KMS-11 (cell line): Measurements from ENCODE around the gene ARHGAP22.

ENCODE experiments used
- H2AFZ ChIP-seq: fragments of 200-600 bp; sonication (generic); 2 replicates; pipeline ENCODE4 v1.6.1; 2016; ENCODE audit warnings: antibody characterized with exemption, mixed run types, low read depth
- H3K27ac ChIP-seq: fragments of 200-600 bp; sonication (generic); 2 replicates; pipeline ENCODE4 v1.6.1; 2016; ENCODE audit warnings: mild to moderate bottlenecking, mixed run types
- H3K27me3 ChIP-seq: fragments of 200-600 bp; sonication (generic); 2 replicates; pipeline ENCODE4 v1.6.1; 2017; ENCODE audit warnings: mild to moderate bottlenecking, low read depth, mixed run types, moderate library complexity; ENCODE audit not compliant: insufficient read depth
- H3K36me3 ChIP-seq: fragments of 200-600 bp; sonication (generic); 2 replicates; pipeline ENCODE4 v1.6.1; 2017; ENCODE audit warnings: mild to moderate bottlenecking, mixed run types; ENCODE audit not compliant: insufficient read depth
- H3K4me1 ChIP-seq: fragments of 200-600 bp; sonication (generic); 2 replicates; pipeline ENCODE4 v1.6.1; 2016; ENCODE audit warnings: mild to moderate bottlenecking, low read depth, mixed run types; ENCODE audit not compliant: poor library complexity, severe bottlenecking
- H3K4me2 ChIP-seq: fragments of 200-600 bp; sonication (generic); 2 replicates; pipeline ENCODE4 v1.7.0; 2016; ENCODE audit warnings: mild to moderate bottlenecking, mixed run types
- H3K4me3 ChIP-seq: fragments of 200-600 bp; sonication (generic); IDR thresholded peaks from 2 replicates; pipeline ENCODE4 v1.6.1; 2017; ENCODE audit warnings: low read depth, low read length, mixed read lengths; ENCODE audit not compliant: insufficient read depth
- H3K79me2 ChIP-seq: fragments of 200-600 bp; sonication (generic); 2 replicates; pipeline ENCODE4 v1.6.1; 2016; ENCODE audit warnings: low read depth, mixed run types; ENCODE audit not compliant: insufficient read depth
- H3K9ac ChIP-seq: fragments of 200-600 bp; sonication (generic); 2 replicates; pipeline ENCODE4 v1.6.1; 2016; ENCODE audit warnings: mild to moderate bottlenecking, mixed run types
- H4K20me1 ChIP-seq: fragments of 200-600 bp; sonication (generic); 2 replicates; pipeline ENCODE4 v1.6.1; 2016; ENCODE audit warnings: mild to moderate bottlenecking, mixed run types; ENCODE audit not compliant: insufficient read depth
- CTCF ChIP-seq: fragments of 200-600 bp; sonication (generic); conservative IDR thresholded peaks from 2 replicates; pipeline ENCODE4 v1.6.1; 2017; ENCODE audit warnings: low read depth, mild to moderate bottlenecking, antibody characterized with exemption, low read length, moderate library complexity, mixed read lengths

Gene ARHGAP22

GRCh38 chr10:48439581-48440041 is 165.3 kb downstream of the ARHGAP22 start:
- no peak for TF ChIP-seq CTCF
- Histone ChIP-seq H2AFZ (no peak overlapping the region), H4K20me1 (no peaks in the 10 kb centered on the region), H3K36me3 (no peaks in the 10 kb centered on the region), H3K27ac (no peak overlapping the region), H3K27me3 (no peaks in the 10 kb centered on the region), H3K4me3 (no peak overlapping the region), H3K9ac (no peak overlapping the region), H3K79me2 (no peaks in the 10 kb centered on the region), H3K4me1 (no peaks in the 10 kb centered on the region), H3K4me2 (no peak overlapping the region)

- no peak overlapping the region for H3K4me2 ChIP-seq
- no peaks in the 10 kb centered on the region for H3K79me2 ChIP-seq
- no peaks in the 10 kb centered on the region for H3K4me1 ChIP-seq
- H3K36me3 ChIP-seq = no peaks in the 10 kb centered on the region
- H2AFZ ChIP-seq = no peak overlapping the region
- H3K9ac ChIP-seq = no peak overlapping the region
- no peaks in the 10 kb centered on the region for H4K20me1 ChIP-seq
- H3K4me3 ChIP-seq = no peak overlapping the region
- TF ChIP-seq CTCF = no peak
- H3K27me3 ChIP-seq = no peaks in the 10 kb centered on the region
- no peak overlapping the region for H3K27ac ChIP-seq
Measured at GRCh38 chr10:48439031-48439430, 165.8 kb downstream of the ARHGAP22 start.

- H3K36me3 ChIP-seq = no peaks in the 10 kb centered on the region
Measured at GRCh38 chr10:48437546-48437945, 167.3 kb downstream of the ARHGAP22 start.

DNA sequence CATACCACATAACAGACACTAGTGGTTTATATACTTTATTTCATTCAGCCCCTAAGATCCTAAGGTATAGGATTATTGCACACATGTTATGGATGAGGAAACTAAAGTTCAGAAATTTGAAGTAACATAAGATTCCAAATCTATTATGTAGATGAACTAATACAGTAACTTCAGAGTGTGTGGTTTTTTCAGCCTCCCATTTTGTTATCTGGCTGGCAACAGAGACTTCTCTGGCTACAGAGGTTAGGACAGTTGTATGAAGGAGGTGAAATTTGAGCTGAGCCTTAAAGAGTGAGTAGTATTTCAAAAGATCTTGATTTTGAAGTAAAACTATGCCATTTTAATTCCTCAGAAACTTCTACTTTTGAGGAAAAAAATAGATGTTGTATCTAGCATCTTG is 173.0 kb downstream of the ARHGAP22 start:
- Histone ChIP-seq H3K4me1 (no peaks in the 10 kb centered on the region), H2AFZ (no peak overlapping the region), H3K79me2 (no peaks in the 10 kb centered on the region), H3K4me2 (no peak overlapping the region), H4K20me1 (no peaks in the 10 kb centered on the region), H3K4me3 (no peak overlapping the region), H3K27me3 (no peaks in the 10 kb centered on the region), H3K36me3 (no peaks in the 10 kb centered on the region), H3K27ac (no peak overlapping the region), H3K9ac (no peak overlapping the region)
- no peak for TF ChIP-seq CTCF

More at GRCh38 chr10:48437546-48437945, 167.3 kb downstream of the ARHGAP22 start:
- TF ChIP-seq CTCF = no peak
- Histone ChIP-seq H3K4me2 (no peak overlapping the region), H3K4me1 (no peaks in the 10 kb centered on the region), H3K79me2 (no peaks in the 10 kb centered on the region), H3K27ac (no peak overlapping the region), H3K9ac (no peak overlapping the region), H3K27me3 (no peaks in the 10 kb centered on the region), H2AFZ (no peak overlapping the region), H4K20me1 (no peaks in the 10 kb centered on the region), H3K4me3 (no peak overlapping the region)
